HG03066 (cell line): Measurements from ENCODE around the gene ZSCAN1.

Experiments
- ATAC-seq: cut with Tn5 transposase; IDR thresholded peaks from one replicate; pipeline ENCODE4 v1.9.1; 2021; ENCODE audit warnings: low read depth; ENCODE audit not compliant: unreplicated experiment

Gene ZSCAN1

GRCh38 chr19:58067240-58067912 is 33.6 kb downstream of the ZSCAN1 start:
- ATAC-seq: no peak

- ATAC-seq: no peak
Observed at GRCh38 chr19:58079792-58080191, 46.0 kb downstream of the ZSCAN1 start.

GRCh38 chr19:58083021-58083420 is 49.2 kb downstream of the ZSCAN1 start:
- no peak for ATAC-seq

GRCh38 chr19:58084596-58085347 is 50.9 kb downstream of the ZSCAN1 start:
- ATAC-seq: no peak

- no peak for ATAC-seq
Observed at GRCh38 chr19:58085348-58085875, 51.6 kb downstream of the ZSCAN1 start.

- no peak for ATAC-seq
Observed at GRCh38 chr19:58086825-58087710, 53.2 kb downstream of the ZSCAN1 start.

- no peak for ATAC-seq
Observed at GRCh38 chr19:58088521-58089052, 54.8 kb downstream of the ZSCAN1 start.

- no peak for ATAC-seq
Observed at GRCh38 chr19:58089846-58090245, 56.0 kb downstream of the ZSCAN1 start.

GRCh38 chr19:58091251-58091995 is 57.6 kb downstream of the ZSCAN1 start:
- no peak for ATAC-seq

- no peak for ATAC-seq
Observed at GRCh38 chr19:58093071-58093470, 59.2 kb downstream of the ZSCAN1 start.

GRCh38 chr19:58095328-58095727 is 61.5 kb downstream of the ZSCAN1 start:
- ATAC-seq: no peak

GRCh38 chr19:58096884-58097283 is 63.1 kb downstream of the ZSCAN1 start:
- ATAC-seq: no peak

- no peak for ATAC-seq
Observed at GRCh38 chr19:58097349-58097748, 63.5 kb downstream of the ZSCAN1 start.

GRCh38 chr19:58097781-58098681 is 64.2 kb downstream of the ZSCAN1 start, which contains the start of gene ZSCAN18:
TSS of gene ZSCAN18 (minus strand) at chr19:58098231. CDS start at chr19:58090267, 7,964 bp downstream.
- ATAC-seq: no peak

GRCh38 chr19:58098682-58098998 is 64.8 kb downstream of the ZSCAN1 start:
- no peak for ATAC-seq
